KMS-11 (cell line): Measurements from ENCODE around the gene MGAT4B.

Experiments
- H2AFZ ChIP-seq: fragments of 200-600 bp; sonication (generic); 2 replicates; pipeline ENCODE4 v1.6.1; 2016; ENCODE audit warnings: antibody characterized with exemption, mixed run types, low read depth
- H3K27ac ChIP-seq: fragments of 200-600 bp; sonication (generic); 2 replicates; pipeline ENCODE4 v1.6.1; 2016; ENCODE audit warnings: mild to moderate bottlenecking, mixed run types
- H3K27me3 ChIP-seq: fragments of 200-600 bp; sonication (generic); 2 replicates; pipeline ENCODE4 v1.6.1; 2017; ENCODE audit warnings: mild to moderate bottlenecking, low read depth, mixed run types, moderate library complexity; ENCODE audit not compliant: insufficient read depth
- H3K36me3 ChIP-seq: fragments of 200-600 bp; sonication (generic); 2 replicates; pipeline ENCODE4 v1.6.1; 2017; ENCODE audit warnings: mild to moderate bottlenecking, mixed run types; ENCODE audit not compliant: insufficient read depth
- H3K4me1 ChIP-seq: fragments of 200-600 bp; sonication (generic); 2 replicates; pipeline ENCODE4 v1.6.1; 2016; ENCODE audit warnings: mild to moderate bottlenecking, low read depth, mixed run types; ENCODE audit not compliant: poor library complexity, severe bottlenecking
- H3K4me2 ChIP-seq: fragments of 200-600 bp; sonication (generic); 2 replicates; pipeline ENCODE4 v1.7.0; 2016; ENCODE audit warnings: mild to moderate bottlenecking, mixed run types
- H3K4me3 ChIP-seq: fragments of 200-600 bp; sonication (generic); IDR thresholded peaks from 2 replicates; pipeline ENCODE4 v1.6.1; 2017; ENCODE audit warnings: low read depth, low read length, mixed read lengths; ENCODE audit not compliant: insufficient read depth
- H3K79me2 ChIP-seq: fragments of 200-600 bp; sonication (generic); 2 replicates; pipeline ENCODE4 v1.6.1; 2016; ENCODE audit warnings: low read depth, mixed run types; ENCODE audit not compliant: insufficient read depth
- H3K9ac ChIP-seq: fragments of 200-600 bp; sonication (generic); 2 replicates; pipeline ENCODE4 v1.6.1; 2016; ENCODE audit warnings: mild to moderate bottlenecking, mixed run types
- H4K20me1 ChIP-seq: fragments of 200-600 bp; sonication (generic); 2 replicates; pipeline ENCODE4 v1.6.1; 2016; ENCODE audit warnings: mild to moderate bottlenecking, mixed run types; ENCODE audit not compliant: insufficient read depth
- TF ChIP-seq, protein P1 (sequence below): fragments of 200-600 bp; sonication (generic); conservative IDR thresholded peaks from 2 replicates; pipeline ENCODE4 v1.6.1; 2017; ENCODE audit warnings: low read depth, mild to moderate bottlenecking, antibody characterized with exemption, low read length, moderate library complexity, mixed read lengths

The MGAT4B gene

GRCh38 chr5:179797741-179798140 lies 8.9 kb downstream of the MGAT4B start:
- Histone ChIP-seq H3K4me2 (no peak overlapping the region), H3K4me3 (no peak overlapping the region), H3K27ac (no peak overlapping the region), H4K20me1 (no peaks in the 10 kb centered on the region), H3K79me2 (no peaks in the 10 kb centered on the region), H3K9ac (no peak overlapping the region), H3K4me1 (peaks cover 4% of the 10 kb centered on the region), H3K27me3 (no peaks in the 10 kb centered on the region), H2AFZ (no peak overlapping the region), H3K36me3 (no peaks in the 10 kb centered on the region)
- TF ChIP-seq, protein P1, sequence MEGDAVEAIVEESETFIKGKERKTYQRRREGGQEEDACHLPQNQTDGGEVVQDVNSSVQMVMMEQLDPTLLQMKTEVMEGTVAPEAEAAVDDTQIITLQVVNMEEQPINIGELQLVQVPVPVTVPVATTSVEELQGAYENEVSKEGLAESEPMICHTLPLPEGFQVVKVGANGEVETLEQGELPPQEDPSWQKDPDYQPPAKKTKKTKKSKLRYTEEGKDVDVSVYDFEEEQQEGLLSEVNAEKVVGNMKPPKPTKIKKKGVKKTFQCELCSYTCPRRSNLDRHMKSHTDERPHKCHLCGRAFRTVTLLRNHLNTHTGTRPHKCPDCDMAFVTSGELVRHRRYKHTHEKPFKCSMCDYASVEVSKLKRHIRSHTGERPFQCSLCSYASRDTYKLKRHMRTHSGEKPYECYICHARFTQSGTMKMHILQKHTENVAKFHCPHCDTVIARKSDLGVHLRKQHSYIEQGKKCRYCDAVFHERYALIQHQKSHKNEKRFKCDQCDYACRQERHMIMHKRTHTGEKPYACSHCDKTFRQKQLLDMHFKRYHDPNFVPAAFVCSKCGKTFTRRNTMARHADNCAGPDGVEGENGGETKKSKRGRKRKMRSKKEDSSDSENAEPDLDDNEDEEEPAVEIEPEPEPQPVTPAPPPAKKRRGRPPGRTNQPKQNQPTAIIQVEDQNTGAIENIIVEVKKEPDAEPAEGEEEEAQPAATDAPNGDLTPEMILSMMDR, result no peak

DNA sequence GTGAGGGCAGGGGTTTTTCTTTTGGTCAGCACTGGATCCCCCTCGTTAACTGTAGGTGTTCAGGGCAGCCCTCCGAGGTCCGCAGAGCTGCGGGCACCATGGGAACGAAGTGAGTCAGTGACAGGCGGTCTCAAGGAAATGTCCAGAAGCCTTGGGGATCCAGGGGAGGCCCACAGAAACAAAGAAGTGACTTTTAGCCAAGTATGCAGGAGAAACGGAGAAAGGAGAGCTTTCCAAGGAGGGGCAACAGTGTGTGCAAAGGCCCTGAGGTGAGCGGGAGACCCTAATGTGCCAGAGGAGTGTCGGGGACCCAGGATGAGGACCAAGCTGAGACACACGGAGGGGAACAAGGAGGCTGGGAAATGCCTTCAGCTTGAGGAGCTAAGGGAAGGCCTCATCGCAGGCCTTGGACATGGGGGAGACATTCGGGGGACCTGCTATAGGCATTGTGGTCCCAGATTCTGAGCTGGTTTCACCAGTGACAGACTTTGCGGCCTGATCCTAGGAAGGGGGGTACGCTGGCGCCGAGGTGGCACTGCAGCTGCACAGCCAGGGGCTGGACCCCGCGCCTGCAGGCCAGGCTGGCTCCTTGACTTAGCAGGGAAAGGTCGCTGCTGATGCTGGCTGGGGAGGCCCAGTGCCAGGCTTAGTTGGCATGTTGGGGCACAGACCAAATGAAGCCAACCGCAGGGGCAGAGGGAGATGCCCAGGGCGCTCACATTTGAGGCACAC lies 9.6 kb downstream of the MGAT4B start:
- Histone ChIP-seq H3K4me1 (peaks cover 4% of the 10 kb centered on the region), H3K27ac (no peak overlapping the region)

GRCh38 chr5:179795863-179796833 lies 10.5 kb downstream of the MGAT4B start:
- Histone ChIP-seq H3K27me3 (no peaks in the 10 kb centered on the region), H3K4me3 (no peak overlapping the region), H3K27ac (no peak overlapping the region), H4K20me1 (no peaks in the 10 kb centered on the region), H3K4me1 (peaks cover 4% of the 10 kb centered on the region), H3K4me2 (peak overlapping the region; percentile 60), H2AFZ (peak overlapping the region; percentile 41; the same call in 1 of the 2 replicates), H3K79me2 (no peaks in the 10 kb centered on the region), H3K36me3 (no peaks in the 10 kb centered on the region), H3K9ac (peak overlapping the region; percentile 6; the same call in 1 of the 2 replicates)
- TF ChIP-seq, protein P1, result no peak; the same call in 1 of the 2 replicates

More for the DNA sequence above, 9.6 kb downstream of the MGAT4B start:
- Histone ChIP-seq H3K9ac (no peak overlapping the region), H3K27me3 (no peaks in the 10 kb centered on the region), H3K79me2 (no peaks in the 10 kb centered on the region), H3K4me3 (no peak overlapping the region), H3K36me3 (no peaks in the 10 kb centered on the region), H3K4me2 (peak overlapping the region; percentile 60; the same call in 1 of the 2 replicates), H2AFZ (no peak overlapping the region), H4K20me1 (no peaks in the 10 kb centered on the region)
- TF ChIP-seq, protein P1, result no peak

- H3K9ac ChIP-seq, result peak overlapping the region; percentile 6; the same call in 1 of the 2 replicates
- TF ChIP-seq, protein P1, result no peak
- H3K79me2 ChIP-seq, result no peaks in the 10 kb centered on the region
- H3K27me3 ChIP-seq, result no peaks in the 10 kb centered on the region
- no peak overlapping the region for H3K4me3 ChIP-seq
- peaks cover 4% of the 10 kb centered on the region for H3K4me1 ChIP-seq
- H3K27ac ChIP-seq, result no peak overlapping the region
- H3K36me3 ChIP-seq, result no peaks in the 10 kb centered on the region
- peak overlapping the region; percentile 41; the same call in 1 of the 2 replicates for H2AFZ ChIP-seq
- H3K4me2 ChIP-seq, result peak overlapping the region; percentile 42
- H4K20me1 ChIP-seq, result no peaks in the 10 kb centered on the region
These were observed 11.4 kb downstream of the MGAT4B start for GRCh38 chr5:179795049-179795862.
